ENCODE data around the gene ABLIM2.

The ABLIM2 gene

DNA sequence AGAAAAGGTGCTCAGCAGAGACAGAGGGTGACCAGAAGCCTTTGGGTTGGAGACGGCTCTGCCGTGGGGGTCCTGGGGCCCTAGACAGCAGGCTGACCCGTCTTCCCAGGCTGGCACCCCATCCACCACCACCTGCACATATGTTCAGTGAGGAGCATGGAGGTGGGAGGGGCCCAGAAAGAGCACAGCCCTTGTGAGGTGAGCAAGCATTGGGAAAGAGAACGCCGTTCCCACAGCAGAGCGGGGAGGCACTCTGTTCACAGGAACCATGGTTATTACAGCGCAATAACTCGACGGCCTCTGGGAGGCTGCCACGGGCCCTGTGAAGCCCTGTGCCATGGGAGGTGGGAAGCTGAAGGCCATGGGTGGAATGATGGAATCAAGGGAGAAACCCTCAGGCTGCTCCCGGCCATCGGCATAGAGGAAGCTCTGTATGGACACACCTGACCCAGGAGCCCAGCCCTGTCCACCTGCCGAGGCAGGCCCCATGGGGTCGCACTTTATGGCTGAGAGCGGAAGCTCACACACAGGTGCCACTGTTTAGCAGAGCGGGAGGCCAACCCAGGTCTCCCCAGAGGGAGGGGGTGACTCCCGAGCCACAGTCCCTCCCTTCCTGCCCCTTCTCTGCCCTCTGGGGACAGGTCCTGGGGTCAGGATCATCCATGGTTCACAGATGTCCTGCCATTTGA is 125.4 kb downstream of the ABLIM2 start:
- in situ Hi-C loops (cut with MboI; ENCODE audit: low sequenced_read_pairs): no loop called here

GRCh38 chr4:8032381-8032780 is 126.2 kb downstream of the ABLIM2 start:
- in situ Hi-C loops (cut with MboI; ENCODE audit: low sequenced_read_pairs): no loop called here

DNA sequence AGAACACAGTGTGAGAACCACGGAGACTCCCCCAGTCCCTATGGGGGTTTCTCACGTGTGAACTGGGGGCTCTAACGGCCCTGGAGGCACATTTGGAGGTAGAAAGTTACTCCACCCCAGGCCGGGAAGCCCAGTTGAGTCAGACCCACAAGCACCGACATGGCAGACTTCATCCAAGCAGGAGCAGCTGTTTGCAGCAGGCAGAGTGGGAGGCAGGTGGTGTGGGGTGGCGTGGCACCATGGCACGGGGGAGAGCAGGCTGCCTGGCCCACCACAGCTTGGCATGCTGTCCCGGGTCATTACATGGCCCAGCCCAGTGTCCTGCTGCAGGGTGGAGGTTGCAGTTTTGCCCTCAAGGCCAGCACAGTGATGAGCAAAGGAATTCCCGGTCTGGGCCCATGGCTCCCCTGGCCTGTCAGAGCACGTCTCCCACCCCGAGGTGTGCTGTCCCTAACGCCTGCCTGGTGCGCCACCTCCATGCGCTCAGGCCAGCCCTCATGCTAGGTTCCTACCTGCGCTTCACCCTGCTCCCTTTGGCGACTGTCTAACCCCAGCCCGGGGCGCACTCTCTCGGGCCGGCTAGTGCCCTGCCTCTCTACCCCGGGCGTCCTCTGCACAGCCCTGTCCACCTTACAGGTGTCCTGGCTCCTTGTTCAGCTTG is 128.4 kb downstream of the ABLIM2 start:
- in situ Hi-C loops (cut with MboI; ENCODE audit: low sequenced_read_pairs): no loop called here

DNA sequence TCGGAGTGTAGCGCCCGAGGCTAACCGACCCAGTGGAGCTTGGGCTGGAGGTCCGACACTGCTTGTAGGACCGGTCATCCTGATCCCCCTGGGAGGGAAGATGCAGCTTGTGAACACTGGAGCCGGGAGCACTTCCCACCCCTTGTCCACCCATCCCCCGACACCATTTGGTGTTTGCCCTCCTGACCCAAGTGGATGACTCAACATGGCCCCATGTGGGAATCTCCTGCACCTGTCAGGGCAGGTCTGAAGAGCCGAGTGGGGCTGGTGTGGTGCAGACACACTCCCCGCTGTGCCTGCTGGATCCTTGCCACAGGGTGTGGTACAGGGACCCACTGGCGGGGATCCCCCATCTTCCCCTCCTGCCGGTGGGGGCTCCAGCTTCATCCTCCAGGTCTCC is 128.9 kb downstream of the ABLIM2 start:
- in situ Hi-C loops (cut with MboI; ENCODE audit: low sequenced_read_pairs): no loop called here

GRCh38 chr4:8028884-8029568 is 129.6 kb downstream of the ABLIM2 start:
- in situ Hi-C loops (cut with MboI; ENCODE audit: low sequenced_read_pairs): no loop called here

DNA sequence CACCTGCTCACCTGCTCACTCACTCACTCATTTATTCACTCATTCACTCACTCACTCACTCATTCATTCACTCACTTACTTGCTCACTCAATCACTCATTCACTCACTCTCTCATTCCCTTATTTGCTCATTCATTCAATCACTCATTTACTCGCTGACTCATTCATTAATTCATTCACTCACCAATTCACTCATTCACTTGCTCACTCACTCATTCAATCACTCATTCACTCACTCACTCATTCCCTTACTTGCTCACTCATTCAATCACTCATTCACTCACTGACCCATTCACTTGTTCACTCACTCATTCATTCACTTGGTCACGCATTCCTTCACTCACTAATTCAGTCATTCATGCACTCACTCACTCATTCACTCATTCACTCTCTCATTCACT is 130.2 kb downstream of the ABLIM2 start:
- in situ Hi-C loops (cut with MboI; ENCODE audit: low sequenced_read_pairs): no loop called here

DNA sequence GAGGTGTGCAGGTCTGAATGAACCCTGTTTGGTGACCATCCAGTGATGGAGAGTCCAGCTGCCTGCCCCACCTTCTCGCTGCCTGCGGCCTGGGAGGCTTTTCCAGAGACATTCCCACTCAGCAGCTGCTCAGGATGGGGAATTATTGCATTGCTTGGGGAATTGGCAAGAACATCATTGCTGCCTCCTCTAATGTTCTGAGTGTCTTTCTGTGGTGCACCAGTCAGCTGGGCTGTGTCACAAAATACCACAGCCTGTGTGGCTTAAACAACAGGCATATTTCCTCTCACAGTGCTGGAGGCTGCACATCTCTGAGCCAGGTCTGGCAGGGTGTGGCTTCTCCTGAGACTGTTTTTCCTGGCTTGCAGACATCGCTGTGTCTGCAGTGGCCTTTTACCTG is 132.2 kb downstream of the ABLIM2 start:
- in situ Hi-C loops (cut with MboI; ENCODE audit: low sequenced_read_pairs): no loop called here

DNA sequence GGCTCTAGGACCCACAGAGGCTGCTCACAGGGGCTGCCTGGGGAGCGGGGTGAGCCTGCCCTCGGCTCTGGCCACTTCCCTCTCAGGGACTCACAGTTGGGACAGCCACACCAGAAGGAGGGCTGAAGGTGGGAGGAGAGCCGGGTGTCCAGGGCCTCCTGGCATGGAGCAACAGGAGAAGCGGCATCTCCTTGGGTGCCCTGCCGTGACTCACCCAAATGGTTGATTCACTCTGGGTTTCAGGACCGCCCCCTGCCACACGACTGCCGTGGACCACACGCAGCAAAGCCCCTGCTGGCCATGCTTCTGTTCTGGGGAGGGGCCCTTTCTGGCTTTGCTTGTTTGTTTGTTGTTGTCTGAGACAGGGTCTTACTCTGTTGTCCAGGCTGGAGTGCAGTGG is 132.9 kb downstream of the ABLIM2 start:
- in situ Hi-C loops (cut with MboI; ENCODE audit: low sequenced_read_pairs): no loop called here

- in situ Hi-C loops (cut with MboI; ENCODE audit: low sequenced_read_pairs): no loop called here
Observed at GRCh38 chr4:8024073-8024786, 134.4 kb downstream of the ABLIM2 start.

DNA sequence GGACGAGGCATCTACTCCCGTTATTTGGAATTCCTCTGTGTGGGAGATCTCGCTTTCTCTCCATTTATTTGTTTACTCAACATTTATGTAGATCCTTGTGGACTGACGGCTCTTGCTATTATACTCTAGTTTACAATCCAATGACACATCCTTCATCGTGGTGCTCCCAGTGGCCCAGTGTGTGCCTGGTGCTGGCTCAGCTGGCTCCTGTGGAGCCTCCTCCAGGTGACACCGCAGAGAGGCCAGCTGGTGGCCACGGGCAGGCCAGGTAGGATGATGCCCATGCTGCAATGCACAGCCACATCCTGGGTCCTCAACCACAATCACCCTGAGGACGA is 134.9 kb downstream of the ABLIM2 start:
- in situ Hi-C loops (cut with MboI; ENCODE audit: low sequenced_read_pairs): no loop called here

DNA sequence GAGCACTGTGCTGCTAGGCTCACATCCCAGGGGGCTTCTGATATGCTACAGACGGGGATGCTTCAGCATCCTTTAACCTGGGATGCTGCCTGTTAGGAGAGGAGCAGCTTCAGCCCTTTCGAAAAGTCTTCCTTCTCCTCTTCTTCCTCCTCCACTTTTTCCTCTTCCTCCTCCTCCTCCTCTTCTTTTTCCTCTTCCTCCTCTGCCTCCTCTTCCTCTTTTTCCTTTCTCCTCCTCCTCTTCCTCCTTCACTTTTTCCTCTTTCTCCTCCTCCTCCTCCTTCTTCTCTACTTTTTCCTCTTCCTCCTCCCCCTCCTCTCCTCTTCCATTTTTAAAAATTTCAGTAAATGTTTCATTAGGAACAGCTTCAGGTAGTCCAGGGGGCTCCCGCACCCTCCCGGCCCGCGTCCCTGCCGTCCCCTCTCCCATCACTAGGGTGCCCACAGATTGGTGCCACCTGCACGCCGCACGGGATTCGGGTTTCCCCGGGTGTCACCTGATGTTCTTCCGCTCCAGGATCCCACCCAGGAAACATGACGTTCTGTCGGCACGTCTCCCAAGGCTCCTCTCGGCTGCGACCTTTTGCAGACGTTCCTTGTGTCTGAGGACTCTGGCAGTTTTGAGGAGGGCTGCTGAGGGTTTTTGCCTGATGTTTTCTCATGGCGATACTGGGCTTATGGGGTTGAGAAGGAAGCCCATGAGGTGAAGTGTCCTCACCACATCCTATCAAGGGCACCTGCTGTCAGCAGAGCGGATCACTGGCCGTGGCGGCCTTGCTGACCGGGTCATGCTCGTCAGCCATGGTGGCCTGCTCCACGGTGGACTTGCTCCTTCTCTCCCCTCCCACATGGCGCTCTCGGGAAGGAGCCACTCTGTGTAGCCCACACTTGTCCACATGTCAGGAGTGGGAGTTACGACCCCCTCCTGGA is 135.6 kb downstream of the ABLIM2 start:
- in situ Hi-C loops (cut with MboI; ENCODE audit: low sequenced_read_pairs): no loop called here

DNA sequence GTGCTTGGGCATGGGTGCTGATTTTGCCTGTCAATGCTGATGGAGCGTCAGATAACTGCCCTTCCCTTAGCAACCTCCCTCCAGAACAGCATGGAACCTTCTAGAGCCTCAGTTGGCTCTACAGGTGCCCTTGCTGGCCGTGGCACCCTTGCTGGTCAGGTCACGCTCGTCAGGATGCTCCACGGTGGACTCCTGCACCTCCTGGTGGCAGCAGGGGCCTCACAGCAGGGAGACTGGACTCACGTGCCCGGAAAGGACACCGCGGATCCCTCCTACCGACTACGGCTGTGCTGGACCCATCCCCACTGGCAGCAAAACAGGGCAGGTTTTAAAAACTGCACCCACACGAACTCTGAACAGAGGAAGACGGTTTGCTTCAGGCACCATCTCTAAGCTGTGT is 136.8 kb downstream of the ABLIM2 start:
- in situ Hi-C loops (cut with MboI; ENCODE audit: low sequenced_read_pairs): no loop called here

- in situ Hi-C loops (cut with MboI; ENCODE audit: low sequenced_read_pairs): no loop called here
Observed at GRCh38 chr4:8019396-8020365, 138.9 kb downstream of the ABLIM2 start.

- in situ Hi-C loops (cut with MboI; ENCODE audit: low sequenced_read_pairs): no loop called here
Observed at GRCh38 chr4:8016527-8016926, 142.1 kb downstream of the ABLIM2 start.

GRCh38 chr4:8015512-8015911 is 143.1 kb downstream of the ABLIM2 start:
- in situ Hi-C loops (cut with MboI; ENCODE audit: low sequenced_read_pairs): no loop called here

- in situ Hi-C loops (cut with MboI; ENCODE audit: low sequenced_read_pairs): no loop called here
Observed at GRCh38 chr4:8013976-8014726, 144.5 kb downstream of the ABLIM2 start.

- in situ Hi-C loops (cut with MboI; ENCODE audit: low sequenced_read_pairs): no loop called here
Observed at GRCh38 chr4:8012517-8012916, 146.1 kb downstream of the ABLIM2 start.

DNA sequence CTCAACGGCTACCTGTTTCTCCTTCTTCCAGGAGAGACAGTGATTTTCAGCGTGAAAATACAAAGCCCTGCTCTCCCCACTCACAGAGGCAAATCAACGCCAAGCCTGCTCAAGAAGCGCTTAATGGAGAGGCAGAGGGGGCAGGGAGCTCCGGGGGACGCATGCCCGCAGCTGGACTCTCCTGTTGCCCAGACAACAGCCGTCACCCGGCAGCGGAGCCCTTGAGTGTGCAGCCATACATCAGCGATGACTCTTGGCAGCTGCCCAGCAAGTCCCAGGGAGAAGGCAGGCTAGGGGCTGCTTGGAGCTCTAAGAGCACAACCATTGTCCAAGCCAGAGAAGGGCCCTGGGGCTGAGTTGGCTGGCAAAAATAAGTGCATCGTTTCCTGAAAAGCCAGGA is 148.0 kb downstream of the ABLIM2 start:
- in situ Hi-C loops (cut with MboI; ENCODE audit: low sequenced_read_pairs): no loop called here
